NCI-H524 (cell line): Measurements from ENCODE around the gene DTL.
A peak's percentile ranks its signal among the peaks of the same experiment; 100 is the strongest.
"Not testable (repeated sequence)": the region's sequence is repeated elsewhere in the genome, so short reads cannot be mapped to it uniquely, and the experiment has no call there.

Experiments
- DNase-seq, 2 experiments: peaks; one replicate each; lab custom pipeline; 2025; lab: John Stamatoyannopoulos, UW

DTL gene, protein sequence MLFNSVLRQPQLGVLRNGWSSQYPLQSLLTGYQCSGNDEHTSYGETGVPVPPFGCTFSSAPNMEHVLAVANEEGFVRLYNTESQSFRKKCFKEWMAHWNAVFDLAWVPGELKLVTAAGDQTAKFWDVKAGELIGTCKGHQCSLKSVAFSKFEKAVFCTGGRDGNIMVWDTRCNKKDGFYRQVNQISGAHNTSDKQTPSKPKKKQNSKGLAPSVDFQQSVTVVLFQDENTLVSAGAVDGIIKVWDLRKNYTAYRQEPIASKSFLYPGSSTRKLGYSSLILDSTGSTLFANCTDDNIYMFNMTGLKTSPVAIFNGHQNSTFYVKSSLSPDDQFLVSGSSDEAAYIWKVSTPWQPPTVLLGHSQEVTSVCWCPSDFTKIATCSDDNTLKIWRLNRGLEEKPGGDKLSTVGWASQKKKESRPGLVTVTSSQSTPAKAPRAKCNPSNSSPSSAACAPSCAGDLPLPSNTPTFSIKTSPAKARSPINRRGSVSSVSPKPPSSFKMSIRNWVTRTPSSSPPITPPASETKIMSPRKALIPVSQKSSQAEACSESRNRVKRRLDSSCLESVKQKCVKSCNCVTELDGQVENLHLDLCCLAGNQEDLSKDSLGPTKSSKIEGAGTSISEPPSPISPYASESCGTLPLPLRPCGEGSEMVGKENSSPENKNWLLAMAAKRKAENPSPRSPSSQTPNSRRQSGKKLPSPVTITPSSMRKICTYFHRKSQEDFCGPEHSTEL

DNA sequence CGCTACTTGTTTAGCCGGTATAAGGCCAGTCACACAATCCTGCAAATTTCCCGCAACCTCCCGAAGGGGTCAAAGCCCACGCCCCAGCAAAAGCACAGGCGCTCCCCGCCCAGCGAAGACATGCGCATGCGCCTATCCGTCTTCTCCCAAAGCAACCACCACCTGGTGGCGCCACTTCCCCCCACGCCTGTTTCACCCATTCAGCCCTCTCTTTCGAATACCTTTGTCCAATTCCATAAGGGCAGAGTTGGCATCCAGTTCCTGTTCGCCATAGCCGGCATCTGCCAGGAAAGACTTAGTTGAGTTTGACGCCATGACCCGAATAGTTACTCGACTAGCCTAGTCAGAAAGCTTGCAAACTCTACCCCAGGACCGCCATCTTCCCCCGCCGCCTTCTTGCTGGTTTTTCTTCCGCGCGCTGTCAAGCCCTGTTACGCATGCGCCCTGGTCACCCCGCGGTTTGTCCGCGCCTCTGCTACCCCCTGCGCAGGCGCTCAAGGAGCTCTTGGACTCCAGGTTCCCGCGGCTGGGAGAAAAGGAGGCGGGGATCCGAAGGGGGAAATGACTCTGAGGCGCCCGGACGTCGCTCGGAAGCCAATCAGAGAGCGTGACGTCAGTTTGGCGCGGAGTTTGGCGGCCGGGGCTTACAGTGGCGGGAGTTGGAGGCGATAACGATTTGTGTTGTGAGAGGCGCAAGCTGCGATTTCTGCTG, at the start of gene DTL, which contains the start of gene INTS7:
Gene DTL, plus strand, starts transcription at position 626 of the 712 bp plus-strand sequence. CDS start 143 bp downstream, outside the sequence.
Gene INTS7, minus strand, starts transcription at position 435 of the 712 bp plus-strand sequence. Its CDS starts 120 bp downstream, at position 315.
- peak; percentile 98 to 99 for DNase-seq

DNA sequence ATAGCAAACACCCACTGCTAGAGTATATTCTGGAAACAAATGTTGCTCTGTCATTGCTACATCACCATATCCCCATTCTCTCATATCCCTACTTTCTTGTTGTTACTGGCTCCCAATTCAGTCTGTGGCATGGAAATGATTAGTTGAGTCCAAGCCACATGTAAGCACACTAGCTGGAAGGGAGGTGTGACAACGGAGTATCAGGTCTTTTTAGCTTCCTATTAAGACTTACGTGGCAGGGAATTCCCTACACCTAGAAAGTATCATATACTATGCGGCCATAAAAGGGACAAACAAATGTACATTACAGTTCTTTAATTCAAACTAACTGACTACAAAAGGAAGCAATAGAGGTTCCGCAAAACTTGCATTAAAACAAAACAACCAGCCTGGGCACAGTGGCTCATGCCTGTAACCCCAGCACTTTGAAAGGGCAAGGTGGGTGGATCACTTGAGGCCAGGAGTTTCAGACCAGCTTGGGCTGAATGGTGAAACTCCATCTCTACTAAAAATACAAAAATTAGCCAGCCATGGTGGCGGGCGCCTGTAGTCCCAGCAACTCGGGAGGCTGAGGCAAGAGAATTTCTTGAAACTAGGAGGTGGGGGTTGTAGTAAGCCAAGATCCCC, 48.8 kb upstream of the DTL start:
- no peak for DNase-seq

DNA sequence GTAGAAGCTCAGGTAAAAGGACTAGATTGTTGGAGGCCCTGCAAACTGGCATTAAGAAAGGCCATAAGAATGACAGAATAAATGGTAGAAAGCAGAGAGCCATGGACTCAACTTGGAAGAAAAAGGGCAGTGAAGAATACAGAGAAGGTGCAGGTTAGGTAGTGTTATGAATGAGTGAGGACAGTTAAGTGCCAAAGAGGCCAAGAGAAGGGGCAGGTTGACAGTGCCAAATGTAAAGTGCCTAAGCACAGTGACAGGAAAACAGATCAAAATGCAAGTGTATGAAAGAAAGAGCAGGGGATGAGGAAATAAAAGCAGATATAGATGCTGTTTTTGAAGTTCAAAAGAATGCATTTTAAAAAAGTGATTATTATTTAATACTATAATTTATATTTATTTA, 43.9 kb upstream of the DTL start:
- no peak for DNase-seq

DNA sequence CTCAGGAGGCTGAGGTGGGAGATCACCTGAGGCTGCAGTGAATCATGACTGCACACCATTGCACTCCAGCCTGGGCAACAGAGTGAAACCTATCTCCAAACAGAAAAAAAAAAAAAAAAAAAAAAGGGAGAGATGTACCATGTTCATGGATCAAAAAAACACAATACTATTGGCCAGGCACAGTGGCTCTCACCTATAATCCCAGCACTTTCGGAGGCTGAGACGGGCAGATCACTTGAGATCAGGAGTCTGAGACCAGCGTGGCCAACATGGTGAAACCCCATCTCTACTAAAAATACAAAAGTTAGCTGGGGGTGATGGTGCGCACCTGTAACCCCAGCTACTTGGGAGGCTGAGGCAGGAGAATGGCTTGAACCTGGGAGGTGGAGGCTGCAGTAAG, 38.1 kb upstream of the DTL start:
- DNase-seq, result not testable (repeated sequence)

DNA sequence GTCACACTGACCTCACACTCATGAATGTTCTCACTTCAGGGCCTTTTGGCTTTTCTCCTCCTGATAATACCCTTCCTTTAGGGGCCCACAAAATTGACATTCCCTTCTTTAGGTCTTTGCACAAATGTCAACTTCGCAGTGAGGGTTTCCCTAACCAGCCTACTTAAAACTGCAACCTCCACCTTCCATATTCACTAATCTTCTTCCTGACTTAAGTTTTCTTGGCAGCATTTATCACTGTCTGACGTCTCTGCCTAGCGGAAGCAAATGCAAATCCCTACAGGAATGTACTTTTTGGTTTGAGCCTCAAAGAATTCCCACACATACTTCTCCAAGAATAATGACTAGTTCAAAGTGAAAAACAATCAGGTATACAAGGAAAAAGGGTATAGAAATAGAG, 33.0 kb upstream of the DTL start:
- no peak for DNase-seq

DNA sequence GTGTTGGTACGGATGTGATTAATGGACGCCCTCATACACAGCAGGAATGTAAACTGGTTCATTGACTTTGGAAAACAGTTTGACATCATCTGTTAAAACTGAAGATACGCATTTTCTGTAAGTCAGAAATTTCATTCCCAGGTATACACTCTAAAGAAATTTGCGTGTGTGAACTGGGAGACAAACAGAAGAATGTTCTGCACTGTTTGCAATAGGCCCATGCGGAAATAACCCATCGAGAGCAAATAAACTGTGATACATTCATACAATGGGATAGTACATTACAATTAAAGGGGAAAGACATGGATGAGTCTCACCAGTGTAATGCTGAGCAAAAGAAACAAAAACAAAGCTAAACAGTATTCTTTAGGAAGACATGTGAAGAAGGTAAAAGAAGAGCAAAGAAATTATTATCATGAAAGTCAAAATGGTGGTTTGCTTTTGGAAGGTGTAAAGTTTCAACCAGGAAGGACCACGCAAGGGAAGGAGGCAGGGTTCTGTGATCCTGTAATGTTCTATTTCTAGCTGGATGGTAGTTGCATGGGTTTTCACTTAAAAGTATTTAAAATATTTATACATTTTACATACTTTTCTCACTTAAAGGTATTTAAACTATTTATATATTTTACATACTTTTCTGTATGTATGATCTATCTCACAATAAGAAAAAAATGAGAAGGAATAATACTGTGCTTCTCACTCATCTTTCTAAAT, 30.5 kb upstream of the DTL start:
- no peak for DNase-seq

DNA sequence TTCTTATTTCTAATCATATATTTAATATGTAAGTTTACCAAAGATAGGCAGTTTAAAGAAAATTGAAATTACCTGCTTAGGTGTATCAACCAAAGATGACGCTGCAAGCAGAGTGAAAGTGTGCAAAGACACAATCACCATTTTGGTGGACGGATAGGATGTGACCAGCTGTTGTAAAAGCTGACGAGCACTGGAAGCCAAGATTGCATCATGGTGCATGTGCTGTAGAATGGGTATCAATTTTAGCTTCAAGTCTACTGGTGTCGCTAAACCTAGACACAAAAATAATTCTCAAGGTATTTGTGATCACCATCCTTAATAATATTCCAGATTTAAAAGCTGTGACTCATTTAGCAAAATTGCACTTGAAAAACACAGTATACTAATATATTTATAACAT, 28.4 kb upstream of the DTL start:
- no peak for DNase-seq

DNA sequence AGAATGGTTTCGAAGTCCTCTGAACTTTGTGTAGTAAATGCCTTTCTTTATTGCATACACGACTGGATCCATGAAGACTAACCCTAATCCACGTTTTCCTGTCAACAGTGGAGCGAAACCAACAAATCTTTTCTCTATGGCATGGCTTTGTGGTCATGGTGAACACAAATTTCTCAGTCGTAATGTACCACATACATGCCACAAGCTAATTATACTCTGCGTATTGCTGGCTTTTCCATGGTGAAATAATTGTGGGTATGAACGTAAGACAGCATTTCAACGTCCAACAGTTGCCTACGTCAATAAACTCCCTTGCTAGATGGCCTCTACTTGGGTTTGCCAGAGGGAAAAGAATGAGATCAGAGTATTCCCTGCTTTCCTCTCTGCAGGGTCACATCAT, 27.7 kb upstream of the DTL start:
- no peak for DNase-seq

DNA sequence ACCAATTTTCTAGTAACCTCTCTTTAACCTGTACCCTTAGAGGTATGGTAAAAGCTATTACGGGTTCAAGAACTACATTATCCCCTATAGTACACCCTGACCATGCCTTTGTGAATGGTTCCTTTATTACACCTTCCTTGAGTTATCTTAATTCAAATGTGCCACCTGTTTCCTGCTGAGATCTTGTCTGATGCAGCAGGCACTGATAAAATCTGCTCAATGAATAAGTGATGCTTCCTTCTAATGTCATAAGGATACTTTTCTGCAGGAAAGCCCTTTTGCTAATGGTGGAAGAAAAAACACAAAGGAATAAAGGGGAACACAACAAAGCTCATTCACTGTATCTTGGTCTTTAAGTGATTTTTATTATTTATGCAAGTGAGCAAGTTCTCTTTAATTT, 26.0 kb upstream of the DTL start:
- DNase-seq, result no peak

DNA sequence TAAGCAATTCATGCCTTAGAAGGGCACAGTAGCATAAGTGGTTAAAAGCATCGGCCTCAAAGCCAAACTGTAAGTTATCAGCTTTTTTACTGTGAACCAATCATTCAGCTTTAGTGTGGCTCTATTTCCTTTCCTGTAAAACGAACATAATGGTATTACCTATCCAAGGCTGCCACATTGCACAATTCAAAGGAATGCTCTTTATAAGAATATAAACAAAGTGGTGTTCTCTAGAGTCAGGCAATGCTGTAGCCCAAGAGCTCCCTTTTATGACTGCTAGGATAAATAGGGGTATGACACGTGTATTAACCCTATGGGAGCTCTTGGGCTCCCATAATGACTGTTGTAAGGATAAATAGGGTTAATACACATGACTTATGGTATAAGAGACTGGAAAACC, 25.5 kb upstream of the DTL start:
- no peak for DNase-seq

DNA sequence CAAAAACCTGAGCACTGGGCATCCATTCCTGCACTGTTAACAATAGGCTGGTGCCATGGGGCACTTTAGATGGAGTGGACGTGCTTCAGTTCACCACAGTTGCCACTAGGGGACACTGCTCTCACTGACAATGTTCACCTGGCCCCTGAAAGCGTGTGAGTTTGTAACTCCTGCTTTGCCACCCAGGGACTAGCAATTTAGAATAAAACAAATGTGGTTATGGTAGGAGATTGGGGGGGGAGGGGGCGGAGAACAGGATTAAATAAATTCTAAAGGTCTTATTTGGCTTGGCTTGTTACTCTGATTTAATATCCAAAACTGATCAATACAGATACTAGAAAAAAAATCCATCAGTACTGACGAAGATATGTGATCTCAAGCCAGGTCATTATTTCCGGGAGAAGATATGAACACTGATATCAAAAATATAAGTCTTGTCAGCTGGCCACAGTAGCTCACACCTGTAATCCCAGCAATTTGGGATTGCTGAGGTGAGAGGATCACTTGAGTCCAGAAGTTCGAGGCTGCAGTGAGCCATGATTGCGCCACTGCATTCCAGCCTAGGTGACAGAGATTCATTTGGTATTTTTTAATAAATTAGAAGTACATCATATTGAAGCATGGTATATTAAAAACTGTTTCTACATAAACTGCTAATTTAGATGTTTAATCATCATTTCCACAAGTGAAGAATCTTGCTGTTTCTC, 23.4 kb upstream of the DTL start:
- DNase-seq, result peak; percentile 2 to 63

DNA sequence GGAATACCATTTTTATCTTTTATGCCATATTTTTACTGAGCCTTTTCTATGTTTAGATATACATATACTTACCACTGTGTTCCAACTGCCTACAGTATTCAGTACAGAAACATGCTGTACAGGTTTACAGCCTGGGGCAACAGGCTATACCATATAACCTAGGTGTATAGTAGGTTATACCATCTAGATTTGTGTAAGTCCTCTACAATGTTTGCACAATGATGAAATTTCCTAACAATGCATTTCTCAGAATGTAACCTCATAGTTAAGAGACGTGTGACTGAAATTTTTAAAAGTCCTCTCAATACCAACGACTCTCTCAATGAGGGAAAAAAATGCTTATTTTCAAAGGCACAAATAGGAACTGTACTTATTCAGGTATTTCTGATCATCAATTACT, 21.9 kb upstream of the DTL start:
- DNase-seq, result no peak

DNA sequence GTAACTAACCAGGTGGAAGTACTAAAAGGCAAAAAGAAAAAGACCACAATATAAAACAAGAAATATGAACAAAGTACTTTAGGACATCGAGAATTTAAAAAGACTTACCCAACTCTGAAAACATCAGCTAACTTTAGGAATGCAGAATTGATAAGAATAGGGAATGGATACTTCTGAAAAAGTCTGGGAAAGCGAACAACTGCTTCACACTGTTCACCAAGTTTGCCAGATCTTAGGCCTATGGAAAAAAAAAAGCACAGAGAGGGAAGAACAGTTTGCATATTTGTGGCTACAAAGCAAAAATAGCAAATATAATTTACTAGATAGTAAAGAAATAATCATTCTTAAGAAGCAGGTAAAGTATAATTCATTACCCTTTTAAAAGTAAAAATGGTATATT, 14.6 kb upstream of the DTL start:
- DNase-seq, result no peak

DNA sequence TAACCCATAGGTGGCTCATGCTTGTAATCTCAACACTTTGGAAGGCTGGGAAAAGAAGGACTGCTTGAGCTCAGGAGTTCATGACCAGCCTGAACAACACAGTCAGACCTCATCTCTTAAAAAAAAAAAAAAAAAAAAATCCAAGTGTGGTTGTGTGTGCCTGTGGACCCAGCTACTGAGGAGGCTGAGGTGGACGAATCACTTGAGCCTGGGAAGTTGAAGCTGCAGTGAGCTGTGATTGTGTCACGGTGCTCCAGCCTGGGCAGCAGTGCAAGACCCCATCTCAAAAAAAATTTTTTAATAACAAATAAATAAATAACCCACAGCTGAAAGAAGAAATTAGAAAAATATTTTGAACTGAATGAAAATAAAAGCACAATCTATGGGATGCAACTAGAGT, 14.0 kb upstream of the DTL start:
- no peak for DNase-seq

DNA sequence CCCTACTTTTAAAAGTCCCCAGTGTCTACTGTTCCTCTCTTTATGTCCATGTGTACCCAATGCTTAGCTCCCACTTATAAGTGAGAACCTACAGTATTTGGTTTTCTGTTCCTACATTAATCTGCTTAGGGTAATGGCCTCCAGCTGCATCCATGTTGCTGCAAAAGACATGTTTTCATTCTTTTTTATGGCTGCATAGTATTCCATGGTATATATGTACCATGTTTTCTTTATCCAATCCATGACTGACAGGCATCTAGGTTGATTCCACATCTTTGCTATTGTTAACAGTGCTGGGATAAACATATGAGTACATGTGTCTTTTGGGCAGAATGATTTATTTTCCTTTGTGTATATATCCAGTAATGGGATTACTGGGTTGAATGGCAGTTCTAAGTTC, 12.6 kb upstream of the DTL start:
- DNase-seq, result not testable (repeated sequence)

DNA sequence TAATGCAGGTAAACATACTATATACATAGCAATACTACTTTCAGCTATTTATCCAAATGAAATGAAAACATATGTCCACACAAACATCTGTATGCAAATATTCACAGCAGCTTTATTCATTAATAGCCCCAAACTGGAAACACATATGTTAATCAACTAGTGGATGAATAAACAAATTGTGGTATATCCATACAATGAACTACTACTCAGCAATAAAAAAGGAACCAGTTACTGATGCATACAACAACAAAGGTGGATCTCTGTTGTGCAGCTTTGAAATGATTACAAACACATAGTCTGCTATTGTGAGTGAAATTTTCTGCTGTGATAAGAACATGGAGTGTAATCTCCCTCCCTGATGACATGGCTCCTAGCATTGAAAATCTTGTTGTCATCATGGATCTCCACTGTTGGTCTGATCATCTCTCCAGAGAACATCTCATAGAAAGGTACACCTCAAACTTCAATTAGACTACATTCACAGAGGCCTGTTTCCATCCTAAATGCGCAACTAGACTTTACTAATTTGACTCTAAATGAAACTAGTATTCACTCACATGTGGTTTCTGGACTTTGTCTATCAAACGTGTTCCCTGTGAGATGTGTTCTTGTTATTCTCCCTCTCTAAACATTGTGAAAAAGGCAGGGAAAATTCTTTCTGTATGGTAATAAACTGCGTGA, 10.9 kb upstream of the DTL start:
- no peak for DNase-seq

DNA sequence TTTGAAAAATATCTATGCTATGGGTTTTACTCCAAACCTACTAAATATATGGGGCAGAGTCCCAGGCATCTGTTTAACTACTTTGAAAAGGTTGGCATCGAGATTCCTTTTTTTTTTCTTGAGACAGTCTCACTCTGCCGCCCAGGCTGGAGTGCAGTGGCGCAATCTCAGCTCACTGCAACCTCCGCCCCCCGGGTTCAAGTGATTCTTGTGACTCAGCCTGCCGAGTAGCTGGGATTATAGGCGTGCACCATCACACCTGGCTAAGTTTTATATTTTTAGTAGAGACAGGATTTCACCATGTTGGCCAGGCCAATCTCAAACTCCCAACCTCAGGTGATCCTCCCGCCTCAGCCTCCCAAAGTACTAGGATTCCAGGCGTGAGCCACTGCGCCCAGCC, 7.8 kb upstream of the DTL start:
- DNase-seq, result not testable (repeated sequence)

DNA sequence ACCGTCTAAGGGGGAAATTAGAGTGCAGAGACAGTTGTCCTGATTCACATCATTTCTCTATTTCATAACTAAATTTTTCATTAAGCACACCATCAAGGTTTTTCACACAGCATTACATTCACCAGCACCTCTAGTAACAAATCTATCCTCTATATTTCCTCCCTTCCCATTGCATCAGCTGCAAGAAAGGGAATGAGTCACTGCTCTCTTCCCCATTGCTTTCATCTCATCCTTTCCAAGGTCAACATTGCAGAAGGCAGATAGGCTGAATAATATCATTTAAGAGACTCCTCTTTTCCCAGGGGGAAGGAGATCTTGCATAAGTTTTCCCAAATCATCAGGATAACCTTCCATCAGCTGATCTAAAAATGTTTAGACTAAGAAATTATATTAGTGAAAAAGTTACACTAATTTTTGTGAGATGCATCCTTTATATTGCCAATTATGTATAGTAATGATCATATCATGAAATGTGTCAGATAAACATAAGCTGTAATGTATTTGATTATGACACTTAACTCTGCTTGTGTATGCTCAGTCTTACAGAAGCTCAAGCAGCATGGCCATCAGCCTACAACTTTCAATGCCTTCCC, 4.5 kb upstream of the DTL start:
- no peak for DNase-seq

DNA sequence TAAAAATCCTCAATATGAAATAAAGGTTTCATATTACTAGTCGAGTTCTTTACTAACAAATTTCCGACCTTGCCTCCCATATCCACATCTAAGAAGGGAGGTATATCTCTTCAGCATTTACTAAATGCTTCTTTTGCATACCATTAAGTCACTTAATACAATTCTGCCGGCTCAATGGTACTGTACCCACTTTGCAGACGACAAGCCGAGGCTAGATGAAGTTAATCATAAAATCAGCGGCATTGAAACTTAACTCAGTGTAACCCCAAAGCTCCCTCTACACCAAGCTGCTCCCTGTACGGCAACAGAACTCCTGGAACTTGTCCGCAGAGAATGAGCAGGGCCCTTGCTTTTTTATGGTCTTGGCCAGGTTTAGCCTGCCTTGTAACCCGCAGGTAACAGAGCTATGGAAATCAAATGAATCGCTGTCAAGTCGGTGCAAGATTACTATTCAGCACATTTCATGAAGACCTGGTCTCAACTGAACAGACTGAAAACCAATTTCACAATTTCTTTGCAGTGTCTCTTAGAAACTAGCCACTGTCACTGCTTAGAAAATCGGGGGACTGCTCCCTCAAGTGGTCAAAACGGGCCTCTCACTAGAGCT, 929 bp upstream of the DTL start:
- DNase-seq, result no peak
